NCI-H524 (cell line): Measurements from ENCODE around the gene NPIPA1.
"Not testable (repeated sequence)": the region's sequence is repeated elsewhere in the genome, so short reads cannot be mapped to it uniquely, and the experiment has no call there.

Experiments used
- DNase-seq, 2 experiments: peaks; one replicate each; lab custom pipeline; 2025; lab: John Stamatoyannopoulos, UW

The NPIPA1 gene

GRCh38 chr16:14930971-14931370, 6.3 kb upstream of the NPIPA1 start:
- not testable (repeated sequence) for DNase-seq

- DNase-seq = peak in 1 of 2 experiments; percentile 62
Observed at GRCh38 chr16:14932581-14933375, 4.5 kb upstream of the NPIPA1 start.

- not testable (repeated sequence) for DNase-seq
Observed at GRCh38 chr16:14937994-14938393, 751 bp downstream of the NPIPA1 start.

GRCh38 chr16:14942686-14943085, 5.4 kb downstream of the NPIPA1 start:
- not testable (repeated sequence) for DNase-seq

GRCh38 chr16:14955546-14956231, 18.4 kb downstream of the NPIPA1 start:
- DNase-seq = no peak

- DNase-seq = no peak
Observed at GRCh38 chr16:14957576-14958322, 20.5 kb downstream of the NPIPA1 start.

- no peak for DNase-seq
Observed at GRCh38 chr16:14958323-14958600, 21.0 kb downstream of the NPIPA1 start.

GRCh38 chr16:14958970-14959369, 21.7 kb downstream of the NPIPA1 start:
- DNase-seq = no peak

- DNase-seq = peak; percentile 15 to 36
Observed at GRCh38 chr16:14961405-14962186, 24.4 kb downstream of the NPIPA1 start.

GRCh38 chr16:14963281-14964173, 26.3 kb downstream of the NPIPA1 start:
- DNase-seq = no peak

GRCh38 chr16:14965328-14965727, 28.1 kb downstream of the NPIPA1 start:
- no peak for DNase-seq

- DNase-seq = not testable (repeated sequence)
Observed at GRCh38 chr16:14969795-14970194, 32.6 kb downstream of the NPIPA1 start.

- DNase-seq = not testable (repeated sequence)
Observed at GRCh38 chr16:14971621-14972228, 34.5 kb downstream of the NPIPA1 start.

GRCh38 chr16:14973785-14974322, 36.6 kb downstream of the NPIPA1 start:
- not testable (repeated sequence) for DNase-seq

- not testable (repeated sequence) for DNase-seq
Observed at GRCh38 chr16:14974331-14974655, 37.0 kb downstream of the NPIPA1 start.

GRCh38 chr16:14974656-14975417, 37.6 kb downstream of the NPIPA1 start, which contains the start of gene PDXDC1:
PDXDC1 (plus strand) TSS chr16:14975026; CDS start chr16:14975200, 174 bp downstream.
- DNase-seq = peak; percentile 94 to 98

- DNase-seq = peak in 1 of 2 experiments; percentile 38
Observed at GRCh38 chr16:14975418-14976194, 38.4 kb downstream of the NPIPA1 start.

- not testable (repeated sequence) for DNase-seq
Observed at GRCh38 chr16:14976971-14977736, 39.9 kb downstream of the NPIPA1 start.
